Fibroblast of lung (primary cell): Measurements from ENCODE around the gene ESPNL. TPM values are rescaled to one million over a fixed set of nuclear protein-coding genes. Genes with fewer than 3 reads are reported as not detected.

ENCODE experiments used
- DNase-seq, 2 donors: peaks; one replicate each; pipeline versions ENCODE4 v3.0.0 to v3.0.0-alpha.2; 2010; ENCODE audit warnings: low read depth in 2 of 2
- H2AFZ ChIP-seq: 2 replicates; pipeline ENCODE4 v1.5.1; 2012; ENCODE audit warnings: low read length, control low read depth, inconsistent platforms
- H3K27ac ChIP-seq: 2 replicates; pipeline ENCODE4 v1.5.1; 2011; ENCODE audit warnings: low read length, control low read depth; ENCODE audit not compliant: insufficient read depth
- H3K27me3 ChIP-seq: 2 replicates; pipeline ENCODE4 v1.5.1; 2011; ENCODE audit warnings: mild to moderate bottlenecking, low read length; ENCODE audit not compliant: control insufficient read depth, insufficient read depth
- H3K36me3 ChIP-seq: 2 replicates; pipeline ENCODE4 v1.5.1; 2011; ENCODE audit warnings: low read length; ENCODE audit not compliant: control insufficient read depth, insufficient read depth
- H3K4me1 ChIP-seq: 2 replicates; pipeline ENCODE4 v1.5.1; 2011; ENCODE audit warnings: low read length; ENCODE audit not compliant: control insufficient read depth, insufficient read depth; ENCODE audit errors: extremely low read depth
- H3K4me2 ChIP-seq: 2 replicates; pipeline ENCODE4 v1.5.1; 2011; ENCODE audit warnings: low read length, control low read depth; ENCODE audit not compliant: insufficient read depth; ENCODE audit errors: extremely low read depth
- H3K4me3 ChIP-seq, 4 experiments: fragments of 200-600 bp in 1 of 4; sonication (generic) in 1 of 4; replicated peaks in 1 of 4; 2 replicates each; pipeline ENCODE4 v1.5.1; 2011 to 2016; ENCODE audit warnings: low read length in 4 of 4, low read depth in 3 of 4, mild to moderate bottlenecking in 3 of 4, control low read depth in 2 of 4, inconsistent platforms in 1 of 4, mixed read lengths in 1 of 4; ENCODE audit not compliant: insufficient read depth in 1 of 4; ENCODE audit errors: control extremely low read depth in 1 of 4
- H3K79me2 ChIP-seq: 2 replicates; pipeline ENCODE4 v1.5.1; 2012; ENCODE audit warnings: mild to moderate bottlenecking, low read length, inconsistent platforms; ENCODE audit not compliant: control insufficient read depth, insufficient read depth
- H3K9ac ChIP-seq: 2 replicates; pipeline ENCODE4 v1.5.1; 2011; ENCODE audit warnings: mild to moderate bottlenecking, low read length, control low read depth; ENCODE audit not compliant: insufficient read depth
- H3K9me3 ChIP-seq: 2 replicates; pipeline ENCODE4 v1.5.1; 2012; ENCODE audit warnings: low read depth, low read length; ENCODE audit not compliant: control insufficient read depth, insufficient read depth
- H4K20me1 ChIP-seq: 2 replicates; pipeline ENCODE4 v1.5.1; 2011; ENCODE audit warnings: low read length; ENCODE audit not compliant: control insufficient read depth, insufficient read depth; ENCODE audit errors: extremely low read depth
- CTCF ChIP-seq, 2 donors: IDR thresholded peaks in 1 of 2; conservative IDR thresholded peaks in 1 of 2; 1 replicate in 1 of 2; 2 replicates in 1 of 2; pipeline ENCODE4 v1.5.1; 2011 to 2012; ENCODE audit warnings: low read length in 2 of 2, control low read depth in 1 of 2, inconsistent platforms in 1 of 2, low read depth in 1 of 2, mild to moderate bottlenecking in 1 of 2
- EZH2 ChIP-seq: IDR thresholded peaks from 2 replicates; pipeline ENCODE4 v1.5.1; 2012; ENCODE audit warnings: low read length, control low read depth, mild to moderate bottlenecking; ENCODE audit errors: missing control alignments
- polyA plus RNA-seq, 2 donors: library from polyadenylated mRNA; depleted of rRNA in 1 of 2; stranded (reverse) in 1 of 2; unstranded in 1 of 2; fragments of >200 nt; gene quantifications; 2 replicates each; pipeline ENCODE4 v1.2.1, GENCODE V29; 2011 to 2012; ENCODE audit warnings: missing spikeins in 1 of 2
- total RNA-seq: library from RNA; depleted of rRNA; stranded (reverse); fragments of >200 nt; gene quantifications from 2 replicates; pipeline ENCODE4 v1.2.1, GENCODE V29; 2014

ESPNL gene
- total and polyA plus RNA-seq, 2 donors (not counting 1 experiment from before 2014, with no cell fraction given) = 0.79 to 2.8 TPM

- TF ChIP-seq EZH2 = no peak
- TF ChIP-seq CTCF (conservative IDR thresholded peaks at IDR 0.05 in 1 of 2, IDR thresholded peaks at IDR 0.05 in 1 of 2; ENCODE audit: low read depth in 1 of 2, low read length in 2 of 2) = no peak
- no peak for DNase-seq
- Histone ChIP-seq H3K9ac (no peak overlapping the region), H3K27me3 (no peaks in the 10 kb centered on the region), H3K4me1 (no peaks in the 10 kb centered on the region), H3K36me3 (no peaks in the 10 kb centered on the region), H4K20me1 (no peaks in the 10 kb centered on the region), H3K4me2 (no peak overlapping the region), H3K79me2 (no peaks in the 10 kb centered on the region), H3K27ac (no peak overlapping the region), H3K9me3 (no peaks in the 10 kb centered on the region), H2AFZ (no peak overlapping the region), H3K4me3 (no peak overlapping the region)
Measured at GRCh38 chr2:238090887-238091286, 9.3 kb upstream of the ESPNL start.

GRCh38 chr2:238091436-238092060 lies 8.6 kb upstream of the ESPNL start:
- H3K9me3 ChIP-seq = no peaks in the 10 kb centered on the region
- H3K36me3 ChIP-seq = no peaks in the 10 kb centered on the region
- H3K4me2 ChIP-seq = no peak overlapping the region
- H3K9ac ChIP-seq = no peak overlapping the region
- no peaks in the 10 kb centered on the region for H3K27me3 ChIP-seq
- no peak overlapping the region for H2AFZ ChIP-seq
- H3K4me1 ChIP-seq = no peaks in the 10 kb centered on the region
- H3K79me2 ChIP-seq = no peaks in the 10 kb centered on the region
- TF ChIP-seq EZH2 (no peak), CTCF (conservative IDR thresholded peaks at IDR 0.05 in 1 of 2, IDR thresholded peaks at IDR 0.05 in 1 of 2; ENCODE audit: low read depth in 1 of 2, low read length in 2 of 2) (no peak)
- H3K27ac ChIP-seq = no peak overlapping the region
- no peak overlapping the region for H3K4me3 ChIP-seq
- no peaks in the 10 kb centered on the region for H4K20me1 ChIP-seq
- no peak for DNase-seq

GRCh38 chr2:238092486-238093035 lies 7.6 kb upstream of the ESPNL start:
- Histone ChIP-seq H4K20me1 (no peaks in the 10 kb centered on the region), H3K4me3 (no peak overlapping the region), H3K4me1 (no peaks in the 10 kb centered on the region), H3K79me2 (no peaks in the 10 kb centered on the region), H3K9ac (no peak overlapping the region), H2AFZ (no peak overlapping the region), H3K36me3 (no peaks in the 10 kb centered on the region), H3K27me3 (no peaks in the 10 kb centered on the region), H3K9me3 (no peaks in the 10 kb centered on the region), H3K27ac (no peak overlapping the region), H3K4me2 (no peak overlapping the region)
- TF ChIP-seq CTCF (conservative IDR thresholded peaks at IDR 0.05 in 1 of 2, IDR thresholded peaks at IDR 0.05 in 1 of 2; ENCODE audit: low read depth in 1 of 2, low read length in 2 of 2) = no peak
- no peak for TF ChIP-seq EZH2
- no peak for DNase-seq
